Fibroblast of lung (primary cell): ENCODE data around the gene KIAA1958.

Experiments used
- EZH2 ChIP-seq: IDR thresholded peaks from 2 replicates; pipeline ENCODE4 v1.5.1; 2012; ENCODE audit warnings: low read length, control low read depth, mild to moderate bottlenecking; ENCODE audit errors: missing control alignments
- TF ChIP-seq, protein P1 (sequence below), 2 donors: IDR thresholded peaks in 1 of 2; conservative IDR thresholded peaks in 1 of 2; 1 replicate in 1 of 2; 2 replicates in 1 of 2; pipeline ENCODE4 v1.5.1; 2011 to 2012; ENCODE audit warnings: low read length in 2 of 2, control low read depth in 1 of 2, inconsistent platforms in 1 of 2, low read depth in 1 of 2, mild to moderate bottlenecking in 1 of 2

DNA sequence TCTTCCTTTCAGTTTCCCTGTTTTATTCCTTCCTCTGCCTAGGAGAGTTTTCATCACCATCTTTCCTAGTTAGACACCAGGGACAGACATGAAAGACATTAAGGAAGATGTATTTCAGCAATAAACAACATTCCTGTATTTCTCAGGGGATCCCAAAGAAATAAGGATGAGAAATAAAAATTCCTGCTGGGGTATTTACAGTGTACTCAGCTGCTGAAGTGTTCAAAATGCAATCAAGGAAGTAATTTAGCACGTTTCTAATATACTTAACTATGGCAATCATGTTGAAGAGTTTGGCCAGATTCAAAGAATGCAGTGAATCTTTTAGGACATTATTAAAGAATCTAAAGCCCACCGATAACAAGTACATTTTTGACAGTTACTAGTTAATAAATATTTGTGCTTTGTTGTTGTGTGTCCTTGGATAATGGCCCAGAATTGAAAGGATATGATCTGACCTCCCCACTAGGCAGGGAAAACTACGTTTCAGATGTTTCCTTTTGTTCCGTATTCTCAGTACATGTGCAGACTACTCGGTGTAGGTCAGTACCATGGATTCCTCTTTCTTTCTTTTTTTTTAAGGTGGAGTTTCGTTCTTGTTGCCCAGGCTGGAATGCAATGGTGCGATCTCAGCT is 184.5 kb downstream of the KIAA1958 start:
- TF ChIP-seq, protein P1, sequence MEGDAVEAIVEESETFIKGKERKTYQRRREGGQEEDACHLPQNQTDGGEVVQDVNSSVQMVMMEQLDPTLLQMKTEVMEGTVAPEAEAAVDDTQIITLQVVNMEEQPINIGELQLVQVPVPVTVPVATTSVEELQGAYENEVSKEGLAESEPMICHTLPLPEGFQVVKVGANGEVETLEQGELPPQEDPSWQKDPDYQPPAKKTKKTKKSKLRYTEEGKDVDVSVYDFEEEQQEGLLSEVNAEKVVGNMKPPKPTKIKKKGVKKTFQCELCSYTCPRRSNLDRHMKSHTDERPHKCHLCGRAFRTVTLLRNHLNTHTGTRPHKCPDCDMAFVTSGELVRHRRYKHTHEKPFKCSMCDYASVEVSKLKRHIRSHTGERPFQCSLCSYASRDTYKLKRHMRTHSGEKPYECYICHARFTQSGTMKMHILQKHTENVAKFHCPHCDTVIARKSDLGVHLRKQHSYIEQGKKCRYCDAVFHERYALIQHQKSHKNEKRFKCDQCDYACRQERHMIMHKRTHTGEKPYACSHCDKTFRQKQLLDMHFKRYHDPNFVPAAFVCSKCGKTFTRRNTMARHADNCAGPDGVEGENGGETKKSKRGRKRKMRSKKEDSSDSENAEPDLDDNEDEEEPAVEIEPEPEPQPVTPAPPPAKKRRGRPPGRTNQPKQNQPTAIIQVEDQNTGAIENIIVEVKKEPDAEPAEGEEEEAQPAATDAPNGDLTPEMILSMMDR (conservative IDR thresholded peaks at IDR 0.05 in 1 of 2, IDR thresholded peaks at IDR 0.05 in 1 of 2; ENCODE audit: low read depth in 1 of 2, low read length in 2 of 2) = no peak
- TF ChIP-seq EZH2 = no peak
